OCI-LY7 (cell line): ENCODE data around the gene MFSD8.
"Not testable (repeated sequence)": the region's sequence is repeated elsewhere in the genome, so short reads cannot be mapped to it uniquely, and the experiment has no call there.

Experiments used
- EZH2phosphoT487 ChIP-seq: fragments of 200-600 bp; sonication (generic); IDR thresholded peaks from 2 replicates; pipeline ENCODE4 v1.6.1; 2018; ENCODE audit warnings: low read depth, borderline replicate concordance, mild to moderate bottlenecking, mixed run types, antibody characterized with exemption, low read length, moderate library complexity, mixed read lengths
- TF ChIP-seq, protein P1 (sequence below): fragments of 200-600 bp; sonication (generic); conservative IDR thresholded peaks from 2 replicates; pipeline ENCODE4 v1.5.1; 2014; ENCODE audit warnings: mild to moderate bottlenecking, antibody characterized with exemption, low read length, moderate library complexity, mixed read lengths

DNA sequence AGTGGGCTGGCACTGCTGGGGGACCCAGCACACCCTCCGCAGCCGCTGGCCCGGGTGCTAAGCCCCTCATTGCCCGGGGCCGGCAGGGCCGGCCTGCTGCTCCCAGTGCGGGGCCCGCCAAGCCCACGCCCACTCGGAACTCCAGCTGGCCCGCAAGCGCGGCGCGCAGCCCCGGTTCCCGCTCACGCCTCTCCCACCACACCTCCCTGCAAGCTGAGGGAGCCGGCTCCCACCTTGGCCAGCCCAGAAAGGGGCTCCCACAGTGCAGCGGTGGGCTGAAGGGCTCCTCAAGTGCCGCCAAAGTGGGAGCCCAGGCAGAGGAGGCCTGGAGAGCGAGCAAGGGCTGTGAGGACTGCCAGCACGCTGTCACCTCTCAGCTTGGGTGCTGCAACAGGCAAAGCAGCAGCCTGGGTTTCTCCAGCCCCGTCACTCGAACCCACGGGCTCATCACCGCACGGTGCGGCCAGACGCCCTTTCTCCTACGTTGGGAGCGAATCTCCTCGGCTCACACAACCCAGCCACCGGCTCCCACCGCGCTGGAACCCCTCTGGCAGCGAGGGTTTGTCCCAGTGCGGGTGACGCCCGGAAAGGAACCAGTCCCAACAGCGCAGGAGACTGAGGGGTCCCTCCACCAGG, 429 bp downstream of the MFSD8 start:
- TF ChIP-seq, protein P1, sequence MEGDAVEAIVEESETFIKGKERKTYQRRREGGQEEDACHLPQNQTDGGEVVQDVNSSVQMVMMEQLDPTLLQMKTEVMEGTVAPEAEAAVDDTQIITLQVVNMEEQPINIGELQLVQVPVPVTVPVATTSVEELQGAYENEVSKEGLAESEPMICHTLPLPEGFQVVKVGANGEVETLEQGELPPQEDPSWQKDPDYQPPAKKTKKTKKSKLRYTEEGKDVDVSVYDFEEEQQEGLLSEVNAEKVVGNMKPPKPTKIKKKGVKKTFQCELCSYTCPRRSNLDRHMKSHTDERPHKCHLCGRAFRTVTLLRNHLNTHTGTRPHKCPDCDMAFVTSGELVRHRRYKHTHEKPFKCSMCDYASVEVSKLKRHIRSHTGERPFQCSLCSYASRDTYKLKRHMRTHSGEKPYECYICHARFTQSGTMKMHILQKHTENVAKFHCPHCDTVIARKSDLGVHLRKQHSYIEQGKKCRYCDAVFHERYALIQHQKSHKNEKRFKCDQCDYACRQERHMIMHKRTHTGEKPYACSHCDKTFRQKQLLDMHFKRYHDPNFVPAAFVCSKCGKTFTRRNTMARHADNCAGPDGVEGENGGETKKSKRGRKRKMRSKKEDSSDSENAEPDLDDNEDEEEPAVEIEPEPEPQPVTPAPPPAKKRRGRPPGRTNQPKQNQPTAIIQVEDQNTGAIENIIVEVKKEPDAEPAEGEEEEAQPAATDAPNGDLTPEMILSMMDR, result not testable (repeated sequence)
- TF ChIP-seq EZH2phosphoT487, result not testable (repeated sequence)
